Stimulated activated naive CD8-positive, alpha-beta T cell treated with anti-CD3 and anti-CD28 coated beads, Interleukin-15, Interleukin-2, amounts not matched to agents 100 ng/mL and 50 ng/mL, for 24 hours (primary cell): ENCODE results near the gene ZNF467.

Source experiments
- H3K27ac Mint-ChIP-seq: one replicate; pipeline ENCODE4 v1.8.0; 2021; ENCODE audit warnings: mild to moderate bottlenecking, mixed read lengths
- H3K27me3 Mint-ChIP-seq: one replicate; pipeline ENCODE4 v1.8.0; 2021; ENCODE audit warnings: mixed read lengths
- H3K36me3 Mint-ChIP-seq: one replicate; pipeline ENCODE4 v1.8.0; 2021; ENCODE audit warnings: low read depth, mixed read lengths
- H3K4me1 Mint-ChIP-seq: one replicate; pipeline ENCODE4 v1.8.0; 2021; ENCODE audit warnings: low read depth, mixed read lengths
- H3K4me3 Mint-ChIP-seq: one replicate; pipeline ENCODE4 v1.8.0; 2021; ENCODE audit warnings: mild to moderate bottlenecking, mixed read lengths
- H3K9me3 Mint-ChIP-seq: one replicate; pipeline ENCODE4 v1.8.0; 2021; ENCODE audit warnings: mixed read lengths

Gene ZNF467

DNA sequence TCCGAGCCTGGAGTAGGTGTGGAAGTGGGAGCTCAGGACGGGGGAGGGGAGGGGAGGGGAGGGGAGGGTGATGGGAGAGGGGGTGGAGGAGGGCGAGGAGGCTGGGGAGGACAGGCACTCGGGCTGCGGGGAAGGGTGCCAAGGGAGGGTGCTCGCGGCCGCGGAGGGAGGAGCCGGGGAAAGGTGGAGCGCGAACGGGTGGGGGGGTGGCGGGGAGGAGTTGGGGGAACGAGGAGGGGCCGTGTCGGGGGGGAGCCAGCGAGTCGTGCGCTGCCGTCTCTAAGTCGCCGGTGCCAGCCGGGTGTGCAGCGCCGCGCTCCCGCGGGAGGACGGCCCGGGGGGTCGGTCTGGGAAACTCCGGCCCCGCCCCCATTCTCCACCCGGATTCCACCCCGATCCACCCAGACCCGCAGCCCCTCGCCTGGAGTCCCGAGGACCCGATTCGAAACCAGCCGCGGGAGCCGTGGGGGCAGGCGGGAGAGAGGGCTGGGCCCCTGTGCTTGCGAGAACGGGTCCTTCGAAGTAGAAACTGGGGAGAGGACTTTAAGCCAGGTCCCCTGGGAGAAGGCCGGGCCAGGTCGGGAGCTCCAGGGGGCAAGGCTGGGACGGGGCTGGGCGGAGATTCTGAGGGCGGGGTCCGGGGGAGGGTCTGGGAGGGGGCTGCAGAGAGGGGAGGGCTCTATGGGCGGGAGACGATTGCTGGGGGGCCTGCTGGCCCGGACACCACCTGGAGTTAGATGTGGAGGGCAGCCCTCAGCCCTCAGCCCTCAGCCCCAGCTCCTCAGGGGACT lies at the start of gene ZNF467:
Gene ZNF467, minus strand, starts transcription at position 143 of the 791 bp plus-strand sequence. CDS start 2,556 bp downstream, outside the sequence.
- Mint-ChIP-seq H3K27me3 (no peaks in the 10 kb centered on the region), H3K9me3 (no peaks in the 10 kb centered on the region), H3K27ac (no peak within 1 kb of the TSS), H3K36me3 (no peaks in the 10 kb centered on the region), H3K4me1 (no peaks in the 10 kb centered on the region), H3K4me3 (peak within 1 kb of the TSS; percentile 55)

DNA sequence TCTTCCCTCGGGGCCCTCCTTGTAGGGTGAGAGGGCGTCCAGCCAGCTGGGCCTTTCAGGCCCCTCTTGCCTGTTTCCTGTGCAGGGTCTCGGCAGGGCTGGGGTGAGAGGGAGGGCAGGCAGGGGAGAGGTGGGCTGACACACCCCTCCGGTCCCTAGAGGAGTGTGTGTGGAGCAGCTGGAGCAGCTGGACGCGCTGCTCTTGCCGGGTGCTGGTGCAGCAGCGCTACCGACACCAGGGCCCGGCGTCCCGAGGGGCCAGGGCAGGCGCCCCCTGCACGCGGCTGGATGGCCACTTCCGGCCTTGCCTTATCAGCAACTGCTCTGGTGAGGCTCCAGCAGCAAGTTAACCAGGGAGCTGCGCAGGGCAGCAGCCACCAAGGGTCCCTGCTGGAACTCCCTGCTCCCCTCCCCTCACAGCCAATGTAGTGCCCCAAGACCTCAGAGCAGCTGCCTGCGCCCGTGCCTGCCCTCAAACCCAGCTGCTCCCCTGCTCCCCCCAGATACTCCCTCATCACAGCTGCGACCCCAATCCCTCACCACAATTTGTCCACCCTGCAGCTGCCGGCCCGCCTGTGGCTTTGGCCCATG lies 49.1 kb upstream of the ZNF467 start:
- Mint-ChIP-seq H3K36me3 (no peaks in the 10 kb centered on the region), H3K27ac (no peak overlapping the region), H3K9me3 (no peaks in the 10 kb centered on the region), H3K4me3 (no peak overlapping the region), H3K4me1 (peaks cover 5% of the 10 kb centered on the region), H3K27me3 (no peaks in the 10 kb centered on the region)

GRCh38 chr7:149821191-149822148 lies 48.1 kb upstream of the ZNF467 start:
- no peaks in the 10 kb centered on the region for H3K36me3 Mint-ChIP-seq
- H3K4me1 Mint-ChIP-seq: no peaks in the 10 kb centered on the region
- no peak overlapping the region for H3K27ac Mint-ChIP-seq
- no peak overlapping the region for H3K4me3 Mint-ChIP-seq
- no peaks in the 10 kb centered on the region for H3K9me3 Mint-ChIP-seq
- H3K27me3 Mint-ChIP-seq: no peaks in the 10 kb centered on the region

DNA sequence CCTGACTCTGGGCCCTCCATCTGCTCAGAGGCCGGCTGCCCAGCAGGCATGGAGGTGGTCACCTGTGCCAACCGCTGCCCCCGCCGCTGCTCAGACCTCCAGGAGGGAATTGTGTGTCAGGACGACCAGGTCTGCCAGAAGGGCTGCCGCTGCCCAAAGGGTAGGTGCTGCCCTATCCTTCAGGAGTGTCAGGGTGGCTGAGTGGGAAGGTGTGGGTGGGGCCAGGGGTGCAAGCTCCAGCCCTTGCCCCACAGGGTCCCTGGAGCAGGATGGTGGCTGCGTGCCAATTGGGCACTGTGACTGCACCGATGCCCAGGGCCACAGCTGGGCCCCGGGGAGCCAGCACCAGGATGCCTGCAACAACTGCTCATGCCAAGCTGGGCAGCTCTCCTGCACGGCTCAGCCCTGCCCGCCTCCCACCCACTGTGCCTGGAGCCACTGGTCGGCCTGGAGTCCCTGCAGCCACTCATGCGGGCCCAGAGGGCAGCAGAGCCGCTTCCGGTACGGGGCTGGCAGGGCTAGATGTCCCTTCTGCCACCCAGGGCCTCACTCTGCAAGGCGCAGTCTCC lies 47.3 kb upstream of the ZNF467 start:
- no peaks in the 10 kb centered on the region for H3K27me3 Mint-ChIP-seq

GRCh38 chr7:149819961-149820340 lies 46.6 kb upstream of the ZNF467 start:
- Mint-ChIP-seq H3K9me3 (no peaks in the 10 kb centered on the region), H3K4me3 (no peak overlapping the region), H3K27me3 (no peaks in the 10 kb centered on the region), H3K4me1 (no peaks in the 10 kb centered on the region), H3K27ac (no peak overlapping the region), H3K36me3 (no peaks in the 10 kb centered on the region)

More for the DNA sequence above, 47.3 kb upstream of the ZNF467 start:
- H3K9me3 Mint-ChIP-seq: no peaks in the 10 kb centered on the region
- H3K27ac Mint-ChIP-seq: no peak overlapping the region
- no peak overlapping the region for H3K4me3 Mint-ChIP-seq
- no peaks in the 10 kb centered on the region for H3K36me3 Mint-ChIP-seq
- H3K4me1 Mint-ChIP-seq: no peaks in the 10 kb centered on the region

DNA sequence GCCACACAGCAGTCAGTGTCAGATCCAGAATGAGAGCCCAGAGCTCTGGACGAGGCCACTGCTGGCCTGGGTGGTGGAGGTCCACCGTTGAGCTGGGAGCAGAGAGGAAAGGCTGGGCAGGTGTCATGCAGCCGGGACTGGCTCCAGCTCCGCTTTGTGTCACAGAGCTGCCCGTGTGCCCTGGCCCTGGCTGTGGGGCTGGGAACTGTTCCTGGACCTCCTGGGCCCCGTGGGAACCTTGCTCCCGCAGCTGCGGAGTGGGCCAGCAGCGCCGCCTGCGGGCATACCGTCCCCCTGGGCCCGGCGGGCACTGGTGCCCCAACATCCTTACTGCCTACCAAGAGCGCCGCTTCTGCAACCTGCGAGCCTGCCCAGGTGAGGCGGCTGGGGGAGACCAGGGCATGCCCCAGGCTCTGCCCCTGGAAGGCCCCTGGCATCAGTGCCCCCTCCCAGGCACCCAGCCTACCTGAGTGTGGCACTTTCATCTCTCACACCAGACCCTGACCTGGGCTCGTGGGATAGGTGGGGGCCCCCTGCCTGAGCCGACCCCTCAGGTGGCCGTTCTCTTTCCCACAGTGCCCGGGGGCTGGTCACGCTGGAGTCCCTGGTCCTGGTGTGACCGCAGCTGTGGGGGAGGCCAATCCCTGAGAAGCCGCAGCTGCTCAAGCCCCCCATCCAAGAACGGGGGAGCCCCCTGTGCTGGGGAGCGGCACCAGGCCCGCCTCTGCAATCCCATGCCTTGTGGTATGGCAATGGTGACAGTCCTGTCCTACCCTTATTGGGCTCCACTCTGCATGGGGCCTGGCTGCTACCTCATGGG lies 46.0 kb upstream of the ZNF467 start:
- Mint-ChIP-seq H3K9me3 (no peaks in the 10 kb centered on the region), H3K36me3 (no peaks in the 10 kb centered on the region), H3K4me3 (no peak overlapping the region), H3K27ac (no peak overlapping the region), H3K4me1 (no peaks in the 10 kb centered on the region), H3K27me3 (no peaks in the 10 kb centered on the region)

DNA sequence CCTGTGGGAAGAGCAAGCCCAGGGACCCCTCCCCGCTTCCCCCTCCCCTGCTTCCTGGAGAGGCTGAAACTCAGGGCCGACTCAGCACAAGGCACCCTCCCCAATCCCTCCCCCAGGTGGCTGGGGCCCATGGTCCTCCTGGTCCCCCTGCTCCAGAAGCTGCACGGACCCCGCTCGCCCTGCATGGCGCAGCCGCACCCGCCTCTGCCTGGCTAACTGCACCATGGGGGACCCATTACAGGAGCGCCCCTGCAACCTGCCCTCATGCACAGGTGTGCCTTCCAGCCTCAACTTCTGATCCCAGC lies 45.1 kb upstream of the ZNF467 start:
- Mint-ChIP-seq H3K27ac (no peak overlapping the region), H3K36me3 (no peaks in the 10 kb centered on the region), H3K4me3 (no peak overlapping the region), H3K27me3 (no peaks in the 10 kb centered on the region), H3K9me3 (no peaks in the 10 kb centered on the region), H3K4me1 (no peaks in the 10 kb centered on the region)

- H3K9me3 Mint-ChIP-seq: no peaks in the 10 kb centered on the region
- no peaks in the 10 kb centered on the region for H3K4me1 Mint-ChIP-seq
- no peak overlapping the region for H3K27ac Mint-ChIP-seq
- H3K36me3 Mint-ChIP-seq: no peaks in the 10 kb centered on the region
- no peak overlapping the region for H3K4me3 Mint-ChIP-seq
- H3K27me3 Mint-ChIP-seq: no peaks in the 10 kb centered on the region
Observed at GRCh38 chr7:149817836-149818535, 44.6 kb upstream of the ZNF467 start.

DNA sequence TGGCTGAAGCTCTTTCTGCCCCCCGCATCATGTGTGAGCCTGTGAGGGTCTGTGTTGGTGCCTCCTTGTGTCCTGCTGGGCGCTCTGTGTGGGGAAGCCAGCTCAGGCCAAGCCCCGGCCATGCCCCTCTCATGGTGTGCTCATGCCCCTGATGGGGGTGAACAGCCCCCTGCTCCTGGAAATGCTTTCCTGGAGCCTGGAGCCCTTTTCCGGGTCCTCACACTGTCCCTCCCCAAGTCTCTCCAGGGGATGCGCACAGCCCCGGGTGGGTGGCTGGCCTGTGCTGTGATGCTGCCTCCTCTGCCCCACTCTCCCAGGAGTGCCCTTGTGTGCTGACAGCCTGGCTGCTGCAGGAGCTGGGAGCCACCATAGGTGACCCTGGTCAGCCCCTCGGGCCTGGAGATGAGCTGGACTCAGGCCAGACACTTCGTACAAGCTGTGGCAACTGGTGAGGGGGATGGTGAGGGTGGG lies 43.9 kb upstream of the ZNF467 start:
- Mint-ChIP-seq H3K27ac (no peak overlapping the region), H3K4me1 (no peaks in the 10 kb centered on the region), H3K4me3 (no peak overlapping the region), H3K27me3 (no peaks in the 10 kb centered on the region), H3K36me3 (no peaks in the 10 kb centered on the region), H3K9me3 (no peaks in the 10 kb centered on the region)

GRCh38 chr7:149816794-149817193 lies 43.4 kb upstream of the ZNF467 start:
- Mint-ChIP-seq H3K4me3 (no peak overlapping the region), H3K4me1 (no peaks in the 10 kb centered on the region), H3K27me3 (no peaks in the 10 kb centered on the region), H3K36me3 (no peaks in the 10 kb centered on the region), H3K27ac (no peak overlapping the region), H3K9me3 (no peaks in the 10 kb centered on the region)

GRCh38 chr7:149816267-149816751 lies 42.9 kb upstream of the ZNF467 start:
- Mint-ChIP-seq H3K4me3 (no peak overlapping the region), H3K27ac (no peak overlapping the region), H3K9me3 (no peaks in the 10 kb centered on the region), H3K36me3 (no peaks in the 10 kb centered on the region), H3K4me1 (no peaks in the 10 kb centered on the region), H3K27me3 (no peaks in the 10 kb centered on the region)

- Mint-ChIP-seq H3K27ac (no peak overlapping the region), H3K27me3 (no peaks in the 10 kb centered on the region), H3K4me1 (no peaks in the 10 kb centered on the region), H3K9me3 (no peaks in the 10 kb centered on the region), H3K4me3 (no peak overlapping the region), H3K36me3 (no peaks in the 10 kb centered on the region)
Observed at GRCh38 chr7:149815661-149816266, 42.4 kb upstream of the ZNF467 start.

GRCh38 chr7:149815121-149815520 lies 41.7 kb upstream of the ZNF467 start:
- no peaks in the 10 kb centered on the region for H3K4me1 Mint-ChIP-seq
- H3K36me3 Mint-ChIP-seq: no peaks in the 10 kb centered on the region
- H3K27ac Mint-ChIP-seq: no peak overlapping the region

More at GRCh38 chr7:149815121-149815520, 41.7 kb upstream of the ZNF467 start:
- Mint-ChIP-seq H3K4me3 (no peak overlapping the region), H3K9me3 (no peaks in the 10 kb centered on the region), H3K27me3 (no peaks in the 10 kb centered on the region)
